ENCODE measurements around the gene NDUFC1.
"Not testable (repeated sequence)": the region's sequence is repeated elsewhere in the genome, so short reads cannot be mapped to it uniquely, and the experiment has no call there.

Gene NDUFC1

GRCh38 chr4:139301821-139302611 lies at the start of gene NDUFC1:
TSS of gene NDUFC1 (minus strand) at chr4:139302477. CDS start at chr4:139295798, 6,679 bp downstream.
- DNase-seq: peak; percentile 16 to 48

DNA sequence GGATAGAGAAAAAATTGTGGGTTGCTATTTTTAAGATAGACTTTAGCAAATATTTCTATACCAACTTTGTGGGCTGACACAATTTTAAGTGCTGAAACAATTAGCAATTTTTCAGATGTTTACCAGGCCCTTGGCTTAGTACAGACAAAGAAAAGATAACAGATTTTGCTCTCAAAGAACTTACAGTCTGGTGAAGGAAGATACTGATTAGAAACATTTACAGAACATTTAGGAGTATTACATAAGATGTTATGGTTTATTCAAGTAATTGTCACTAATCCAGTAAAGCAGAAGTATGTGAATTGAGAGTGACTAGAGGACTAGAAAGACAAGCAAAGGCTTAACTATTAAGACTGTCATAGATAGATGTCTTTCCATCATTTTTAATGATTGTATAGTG lies 35.3 kb upstream of the NDUFC1 start:
- DNase-seq: no peak

DNA sequence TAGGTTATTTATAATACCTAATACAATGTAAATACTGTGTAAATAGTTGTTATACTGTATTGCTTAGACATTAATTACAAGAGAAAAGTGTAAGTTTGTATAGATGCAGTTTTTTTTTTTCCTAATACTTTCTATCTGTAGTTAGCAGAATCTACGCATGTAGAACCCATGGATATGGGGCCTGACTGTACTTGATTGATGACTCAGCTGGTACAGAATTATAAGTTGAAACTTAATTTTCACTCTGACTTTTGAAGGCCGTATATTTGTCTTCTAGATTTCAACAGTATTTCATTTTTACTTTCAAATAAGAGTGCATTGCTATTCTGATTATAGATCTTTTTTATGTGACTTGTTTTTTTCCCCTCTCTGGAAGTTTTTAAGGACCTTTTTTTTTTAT lies 30.8 kb upstream of the NDUFC1 start:
- no peak for DNase-seq

DNA sequence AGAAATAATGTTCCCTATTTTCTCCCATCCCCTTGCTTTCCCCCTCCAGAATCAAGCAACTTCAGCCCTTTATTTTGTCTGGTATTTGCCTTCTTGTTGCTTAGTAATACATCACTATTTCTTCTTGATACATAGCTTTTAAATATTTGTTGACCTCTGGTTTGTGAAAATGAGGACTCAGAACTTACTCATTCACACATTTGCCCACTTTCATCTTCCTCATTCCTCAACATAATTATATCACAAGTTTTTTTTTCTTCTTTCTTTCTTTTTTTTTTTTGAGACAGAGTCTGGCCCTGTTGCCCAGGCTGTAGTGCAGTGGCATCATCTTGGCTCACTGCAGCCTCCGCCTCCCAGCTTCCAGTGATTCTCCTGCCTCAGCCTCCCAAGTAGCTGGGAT lies 28.9 kb upstream of the NDUFC1 start:
- no peak for DNase-seq

- no peak for DNase-seq
These were observed 28.0 kb upstream of the NDUFC1 start for GRCh38 chr4:139330283-139330682.

DNA sequence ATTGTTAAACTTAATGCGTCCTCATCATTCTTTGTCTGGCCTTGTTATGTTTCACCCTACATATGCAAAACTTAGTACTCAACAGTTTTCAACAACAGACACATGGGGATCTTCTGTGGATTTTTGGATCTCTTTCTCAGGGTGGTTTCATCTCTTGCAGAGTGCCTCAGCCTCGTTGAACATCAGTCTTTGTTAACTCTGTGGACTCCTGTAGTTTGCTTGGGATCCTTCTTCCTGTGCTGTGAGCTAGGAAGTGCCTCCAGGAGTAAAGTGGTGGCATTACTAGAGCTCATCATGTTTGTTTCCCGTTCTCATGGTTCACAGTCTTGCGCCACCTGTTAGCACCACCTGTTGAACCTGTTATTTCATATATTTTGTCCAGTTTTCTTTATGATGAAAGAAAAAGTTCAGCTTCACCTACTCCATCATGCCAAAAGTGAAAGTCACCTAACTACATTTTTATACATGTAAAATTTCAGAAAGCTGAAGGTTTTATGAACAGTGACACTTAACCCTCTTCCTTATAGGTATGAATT lies 27.5 kb upstream of the NDUFC1 start:
- peak in 1 of 2 experiments; percentile 1 for DNase-seq

DNA sequence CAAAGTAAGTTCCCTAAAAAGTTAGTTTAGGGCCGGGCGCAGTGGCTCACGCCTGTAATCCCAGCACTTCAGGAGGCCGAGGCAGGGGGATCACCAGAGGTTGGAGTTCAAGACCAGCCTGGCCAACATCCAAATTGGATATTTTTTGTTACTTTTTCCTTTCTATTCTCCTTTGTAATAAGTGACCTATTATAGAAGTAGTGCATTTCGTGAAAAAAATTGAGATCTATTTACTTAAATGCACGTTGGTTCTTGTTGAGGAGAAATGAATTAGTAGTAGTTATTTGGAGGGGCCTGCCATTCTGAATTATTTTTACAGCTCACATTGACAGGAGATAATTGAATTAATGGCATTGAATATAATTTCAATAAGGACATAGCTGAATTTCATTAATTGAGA lies 22.3 kb upstream of the NDUFC1 start:
- DNase-seq: no peak

DNA sequence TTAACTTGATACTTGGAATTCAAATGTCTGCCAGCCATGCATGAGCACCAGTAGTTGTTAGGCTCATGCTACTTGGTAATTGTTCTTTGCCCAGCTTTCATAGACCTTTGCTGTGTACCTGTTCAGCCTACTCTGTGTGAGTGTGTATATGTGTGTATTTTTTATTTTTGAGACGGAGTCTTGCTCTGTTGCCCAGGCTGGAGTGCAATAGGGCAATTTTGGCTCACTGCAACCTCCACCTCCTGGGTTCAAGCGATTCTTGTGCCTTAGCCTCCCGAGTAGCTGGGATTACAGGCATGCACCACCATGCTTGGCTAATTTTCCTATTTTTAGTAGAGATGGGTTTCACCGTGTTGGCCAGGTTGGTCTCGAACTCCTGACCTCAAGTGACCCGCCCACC lies 20.3 kb upstream of the NDUFC1 start:
- DNase-seq: not testable (repeated sequence)

DNA sequence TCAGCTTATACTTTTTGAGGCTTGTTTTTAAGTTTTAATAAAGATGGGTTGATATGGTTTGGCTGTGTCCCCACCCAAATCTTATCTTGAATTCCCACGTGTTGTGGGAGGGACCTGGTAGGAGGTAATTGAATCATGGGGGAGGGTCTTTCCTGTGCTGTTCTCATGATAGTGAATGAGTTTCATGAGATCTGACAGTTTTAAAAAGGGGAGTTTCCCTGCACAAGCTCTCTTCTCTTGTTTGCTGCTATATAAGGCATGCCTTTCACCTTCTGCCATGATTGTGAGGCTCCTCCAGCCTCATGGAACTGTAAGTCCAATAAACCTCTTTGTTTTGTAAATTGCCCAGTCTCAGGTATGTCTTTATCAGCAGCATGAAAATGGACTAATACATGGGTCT lies 19.8 kb upstream of the NDUFC1 start:
- DNase-seq: not testable (repeated sequence)

GRCh38 chr4:139319571-139319970 lies 17.3 kb upstream of the NDUFC1 start:
- no peak for DNase-seq

DNA sequence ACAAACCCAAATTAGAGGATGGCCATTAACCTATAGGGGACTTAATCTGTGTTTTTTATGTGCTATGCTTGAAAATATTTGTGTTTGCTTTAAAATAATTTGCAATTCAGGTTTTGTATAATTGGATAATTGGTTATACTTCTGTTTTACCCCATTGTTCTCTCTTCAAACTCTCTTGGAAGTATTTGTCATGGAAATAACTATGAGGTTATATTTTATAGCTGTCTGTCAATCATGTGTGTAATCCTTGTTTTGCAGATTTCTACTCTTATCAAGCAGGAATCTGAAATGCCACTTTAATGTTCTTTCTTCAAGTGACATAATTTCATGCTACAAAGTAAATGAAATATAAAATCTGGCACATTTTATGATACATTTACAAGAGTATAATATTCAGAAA lies 15.4 kb upstream of the NDUFC1 start:
- no peak for DNase-seq

DNA sequence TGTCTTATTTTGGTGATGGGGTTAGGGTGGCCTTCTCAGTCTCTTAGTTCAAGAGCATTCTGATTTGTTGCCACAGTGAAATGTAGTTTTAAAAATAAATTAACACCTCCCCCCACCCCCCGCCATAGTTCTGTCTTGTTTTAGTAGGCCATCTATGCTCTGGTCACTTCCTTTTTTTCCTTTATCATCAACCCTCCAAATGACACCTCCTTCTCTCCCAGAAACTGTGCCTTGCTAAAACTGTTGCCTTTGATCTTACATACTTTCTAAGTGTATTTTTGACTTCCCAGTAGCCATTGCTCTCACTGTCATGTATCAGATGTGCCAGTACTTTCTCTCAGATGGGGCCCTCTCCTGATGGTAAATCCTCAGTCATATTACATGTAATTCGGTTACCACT lies 14.5 kb upstream of the NDUFC1 start:
- DNase-seq: no peak

DNA sequence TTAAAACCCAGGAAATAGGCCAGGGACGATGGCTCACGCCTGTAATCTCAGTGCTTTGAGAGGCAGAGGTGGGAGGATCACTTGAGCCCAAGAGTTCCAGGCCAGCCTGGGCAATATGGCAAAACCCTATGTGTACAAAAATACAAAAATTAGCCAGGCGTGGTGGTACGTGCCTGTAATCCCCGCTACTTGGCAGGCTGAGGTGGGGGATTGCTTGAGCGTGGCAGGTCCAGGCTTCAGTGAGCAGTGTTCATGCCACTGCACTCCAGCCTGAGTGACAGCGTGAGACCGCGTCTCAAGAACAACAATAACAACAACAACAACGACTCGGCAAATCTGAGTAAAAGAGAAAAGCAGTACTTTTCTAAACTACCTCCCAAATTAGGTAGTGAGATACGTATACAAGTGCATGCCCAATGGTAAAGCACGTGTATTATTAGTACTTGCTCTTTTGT lies 13.0 kb upstream of the NDUFC1 start:
- no peak for DNase-seq

DNA sequence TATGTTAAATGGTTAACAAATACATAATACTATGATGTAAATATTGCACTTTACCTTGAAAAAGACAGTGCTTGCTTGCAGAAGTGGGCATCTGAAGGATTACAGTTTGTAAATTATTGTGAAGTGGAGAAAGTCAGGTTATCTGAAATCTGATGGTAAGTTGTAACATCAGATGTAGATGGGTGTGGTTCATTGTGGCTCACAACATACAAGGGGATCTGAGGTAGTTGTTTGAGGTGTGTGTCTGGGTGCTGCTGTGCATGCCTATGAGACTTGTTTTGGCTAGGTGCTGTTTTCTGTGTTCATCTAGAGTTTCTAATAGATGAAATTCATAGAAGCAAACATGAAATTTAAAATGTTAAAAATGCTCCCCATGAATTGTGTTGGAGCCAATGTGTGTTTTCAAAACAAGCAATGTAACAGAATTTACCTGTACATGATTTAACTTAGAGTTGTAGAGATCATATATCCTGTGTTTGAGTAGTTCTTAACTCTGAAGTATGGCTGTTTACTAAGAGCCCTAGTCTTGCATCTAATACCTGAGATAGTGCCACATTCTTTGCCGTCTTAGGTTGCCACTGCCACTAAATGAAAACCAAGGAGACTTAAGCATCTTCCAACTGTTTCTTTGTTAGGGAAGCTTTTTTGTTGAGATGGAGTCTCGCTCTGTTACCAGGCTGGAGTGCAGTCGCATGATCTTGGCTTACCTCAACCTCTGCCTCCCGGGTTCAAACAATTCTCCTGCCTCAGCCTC lies 11.9 kb upstream of the NDUFC1 start:
- no peak for DNase-seq

- DNase-seq: not testable (repeated sequence)
These were observed 11.1 kb upstream of the NDUFC1 start for GRCh38 chr4:139313414-139313813.

DNA sequence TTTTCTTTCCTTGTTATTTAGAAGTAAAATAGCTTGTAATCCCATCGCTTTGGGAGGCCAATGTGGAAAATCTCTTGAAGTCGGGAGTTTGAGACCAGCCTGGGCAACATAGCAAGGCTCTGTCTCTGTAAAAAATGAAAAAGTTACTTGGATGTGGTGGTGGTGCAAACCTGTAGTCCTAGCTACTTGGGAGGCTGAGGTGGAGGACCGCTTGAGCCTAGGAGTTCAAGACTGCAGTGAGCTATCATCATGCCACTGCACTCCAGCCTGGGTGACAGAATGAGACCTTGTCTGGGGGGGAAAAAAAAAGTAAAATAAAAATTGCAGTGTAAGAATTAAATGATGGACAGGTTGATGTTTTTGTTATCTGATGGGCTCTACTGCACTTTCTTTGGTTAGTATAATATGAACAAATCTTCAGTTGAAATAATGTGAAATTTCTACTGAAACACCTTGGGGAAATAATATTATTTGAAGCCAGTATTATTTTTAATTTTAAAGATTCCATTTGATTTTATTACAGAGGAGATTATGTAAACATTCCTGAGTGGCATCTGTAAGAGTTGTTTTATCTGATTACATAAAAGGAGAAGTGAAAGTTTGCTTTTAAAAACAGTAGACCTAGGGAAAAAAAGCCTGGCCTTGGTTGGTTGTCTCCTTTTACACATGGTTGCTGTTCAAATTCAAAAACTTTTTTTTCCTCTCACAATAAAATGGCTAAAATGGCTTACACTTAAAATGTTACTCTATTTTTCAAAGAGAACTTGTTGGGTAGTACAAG lies 10.5 kb upstream of the NDUFC1 start:
- no peak for DNase-seq

- no peak for DNase-seq
These were observed 9.6 kb upstream of the NDUFC1 start for GRCh38 chr4:139311909-139312308.

DNA sequence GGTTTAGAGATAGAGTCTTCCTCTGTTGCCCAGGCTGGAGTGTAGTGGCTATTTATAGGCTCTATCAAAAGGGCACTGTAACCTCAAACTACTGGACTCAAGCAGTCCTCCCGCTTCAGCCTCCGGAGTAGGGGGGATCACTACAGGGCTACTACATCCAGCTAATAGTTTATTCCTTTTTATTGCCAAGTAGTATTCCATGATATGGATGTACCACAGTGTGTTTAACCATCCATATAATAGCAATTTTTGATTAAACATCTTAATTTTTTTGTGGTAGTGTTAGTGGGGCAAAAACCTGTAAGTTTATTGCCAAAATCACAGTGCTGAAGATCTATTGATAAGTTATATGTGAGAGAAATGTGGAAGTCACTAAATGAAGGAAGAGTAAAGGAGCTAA lies 2.6 kb upstream of the NDUFC1 start:
- DNase-seq: no peak

DNA sequence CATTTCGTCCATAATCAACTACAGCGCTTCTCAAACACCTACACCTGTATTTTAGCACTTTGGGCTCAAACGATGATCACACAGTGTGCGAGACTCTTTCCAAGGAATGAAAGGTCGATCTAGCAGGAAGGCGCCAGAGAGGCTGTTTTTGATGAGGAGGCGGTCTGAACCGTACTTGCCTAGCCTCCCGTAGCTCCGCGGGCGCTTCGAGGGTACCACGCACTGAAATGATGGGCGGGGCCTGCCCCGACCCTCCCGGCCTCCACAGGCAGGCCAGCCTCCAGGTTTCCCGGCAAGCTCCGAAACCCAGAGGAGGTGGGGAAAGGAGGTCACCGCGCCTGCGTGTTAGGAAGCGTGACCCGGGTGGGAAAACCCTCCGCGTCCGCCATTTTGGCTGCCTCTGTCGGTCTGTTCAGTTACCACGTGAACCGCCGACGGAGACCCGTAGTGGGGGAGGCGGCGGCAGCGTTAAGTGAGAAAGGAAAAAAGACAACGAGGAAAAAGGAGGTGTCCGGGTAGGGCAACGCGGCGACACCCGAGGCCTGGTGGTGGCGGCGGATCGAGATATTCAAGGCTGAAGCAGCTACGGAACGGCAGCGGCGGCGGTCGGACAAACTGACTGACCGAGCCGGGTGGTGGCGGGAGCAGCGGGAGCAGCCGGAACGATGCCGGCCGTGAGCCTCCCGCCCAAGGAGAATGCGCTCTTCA lies 1.0 kb downstream of the NDUFC1 start, which contains the start of gene NAA15:
Gene NAA15, plus strand, starts transcription at position 393 of the 708 bp plus-strand sequence. Its CDS starts 273 bp downstream, at position 666.
- DNase-seq: peak; percentile 96 to 97

- no peak for DNase-seq
These were observed 1.7 kb downstream of the NDUFC1 start for GRCh38 chr4:139300431-139301112.

GRCh38 chr4:139299536-139299935 lies 2.7 kb downstream of the NDUFC1 start:
- no peak for DNase-seq

DNA sequence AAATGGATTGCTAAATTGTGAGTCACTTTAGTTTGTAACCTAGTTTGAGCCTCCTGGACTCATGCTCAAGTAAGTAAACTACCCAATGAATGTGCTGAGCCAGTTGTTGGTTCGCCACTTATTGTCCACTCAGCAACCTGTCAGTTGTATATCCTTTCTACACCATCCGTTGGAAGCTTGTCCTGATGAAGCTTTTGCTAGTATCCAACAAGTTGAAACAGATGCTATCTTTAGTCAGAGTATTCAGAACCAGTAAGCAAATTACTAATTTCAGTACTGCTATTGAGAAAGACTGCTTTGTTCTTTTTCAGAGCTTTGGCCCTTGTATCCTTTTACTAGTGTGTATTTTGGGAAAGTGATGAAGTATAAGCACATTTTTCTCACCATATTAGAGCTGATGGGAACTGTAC lies 5.3 kb downstream of the NDUFC1 start:
- DNase-seq: no peak
